GM23338 (cell line): ENCODE results near the gene TARS3. TPM values are rescaled to one million over a fixed set of nuclear protein-coding genes. Genes with fewer than 3 reads are reported as not detected.

Source experiments
- ATAC-seq: fragments of 200-7000 bp; cut with Tn5 transposase; 3 replicates; pipeline ENCODE4 v1.9.1; 2020
- DNase-seq: peaks from one replicate; pipeline ENCODE4 v3.0.0-alpha.2; 2015; ENCODE audit warnings: low spot score
- H2AFZ ChIP-seq: fragments of 200-600 bp; sonication (generic); 2 replicates; pipeline ENCODE4 v1.8.0; 2016; ENCODE audit warnings: antibody characterized with exemption, mild to moderate bottlenecking, moderate library complexity
- H3F3A ChIP-seq: fragments of 200-600 bp; sonication (generic); replicated peaks from 2 replicates; pipeline ENCODE4 v1.8.0; 2017; ENCODE audit warnings: antibody characterized with exemption, mixed run types, low read depth
- H3K27ac ChIP-seq: fragments of 200-600 bp; sonication (generic); 2 replicates; pipeline ENCODE4 v1.6.1; 2016; ENCODE audit warnings: low read depth
- H3K27me3 ChIP-seq: fragments of 200-600 bp; sonication (generic); 2 replicates; pipeline ENCODE4 v1.8.0; 2016; ENCODE audit warnings: mild to moderate bottlenecking, mixed run types, moderate library complexity; ENCODE audit not compliant: insufficient read depth
- H3K36me3 ChIP-seq: fragments of 200-600 bp; sonication (generic); 2 replicates; pipeline ENCODE4 v1.8.0; 2016; ENCODE audit warnings: mild to moderate bottlenecking; ENCODE audit not compliant: insufficient read depth
- H3K4me1 ChIP-seq: fragments of 200-600 bp; sonication (generic); 2 replicates; pipeline ENCODE4 v1.8.0; 2016; ENCODE audit warnings: mild to moderate bottlenecking, moderate library complexity; ENCODE audit not compliant: insufficient read depth
- H3K4me2 ChIP-seq: fragments of 200-600 bp; sonication (generic); 2 replicates; pipeline ENCODE4 v1.7.1; 2017; ENCODE audit warnings: mixed run types
- H3K4me3 ChIP-seq: fragments of 200-600 bp; sonication (generic); 2 replicates; pipeline ENCODE4 v1.6.1; 2016; ENCODE audit warnings: mixed run types
- H3K79me2 ChIP-seq: fragments of 200-600 bp; sonication (generic); replicated peaks from 2 replicates; pipeline ENCODE4 v1.8.0; 2017; ENCODE audit warnings: mild to moderate bottlenecking; ENCODE audit not compliant: insufficient read depth
- H3K9me2 ChIP-seq: fragments of 200-600 bp; sonication (generic); 2 replicates; pipeline ENCODE4 v1.8.0; 2017; ENCODE audit not compliant: insufficient read depth
- H4K20me1 ChIP-seq: fragments of 200-600 bp; sonication (generic); replicated peaks from 2 replicates; pipeline ENCODE4 v1.8.0; 2017; ENCODE audit warnings: mild to moderate bottlenecking; ENCODE audit not compliant: insufficient read depth
- H3K27ac Mint-ChIP-seq: 2 replicates; pipeline ENCODE4 v1.8.0; 2020; ENCODE audit warnings: inconsistent platforms, mild to moderate bottlenecking, moderate library complexity, mixed read lengths
- H3K27me3 Mint-ChIP-seq: 3 replicates; pipeline ENCODE4 v1.8.0; 2022; ENCODE audit warnings: low read depth, mild to moderate bottlenecking, moderate library complexity, mixed read lengths, inconsistent platforms; ENCODE audit not compliant: insufficient read depth, poor library complexity
- H3K36me3 Mint-ChIP-seq: 3 replicates; pipeline ENCODE4 v1.8.0; 2021; ENCODE audit warnings: low read depth, mild to moderate bottlenecking, inconsistent platforms, moderate library complexity, mixed read lengths
- H3K4me1 Mint-ChIP-seq: 3 replicates; pipeline ENCODE4 v1.8.0; 2020; ENCODE audit warnings: mild to moderate bottlenecking, inconsistent platforms, mixed read lengths
- H3K4me3 Mint-ChIP-seq: 3 replicates; pipeline ENCODE4 v1.8.0; 2021; ENCODE audit warnings: moderate library complexity, mild to moderate bottlenecking, inconsistent platforms, mixed read lengths
- H3K9me3 Mint-ChIP-seq: 3 replicates; pipeline ENCODE4 v1.8.0; 2020; ENCODE audit warnings: moderate library complexity, mild to moderate bottlenecking, inconsistent platforms, mixed read lengths
- EZH2 ChIP-seq: fragments of 200-600 bp; sonication (generic); IDR thresholded peaks from one replicate; pipeline ENCODE4 v1.8.0; 2017; ENCODE audit warnings: antibody characterized with exemption, mild to moderate bottlenecking, low read depth; ENCODE audit not compliant: unreplicated experiment
- NANOG ChIP-seq: IDR thresholded peaks from 2 replicates; pipeline ENCODE4 v1.6.1; 2016; ENCODE audit warnings: antibody characterized with exemption, borderline replicate concordance
- POLR2AphosphoS5 ChIP-seq: IDR thresholded peaks from 2 replicates; pipeline ENCODE4 v1.6.1; 2016; ENCODE audit warnings: antibody characterized with exemption, low read depth
- STAT1 ChIP-seq: IDR thresholded peaks from one replicate; pipeline ENCODE4 v1.6.1; 2016; ENCODE audit warnings: antibody characterized with exemption; ENCODE audit not compliant: unreplicated experiment
- ZNF114 ChIP-seq: fragments of 250-450 bp; sonication (Bioruptor Pico); IDR thresholded peaks from 2 replicates; pipeline ENCODE4 v1.5.0; 2020; ENCODE audit warnings: mild to moderate bottlenecking, moderate library complexity
- ZNF331 ChIP-seq: fragments of 250-450 bp; sonication (Bioruptor Pico); IDR thresholded peaks from 2 replicates; pipeline ENCODE4 v1.5.0; 2020; ENCODE audit warnings: low read depth, mild to moderate bottlenecking, moderate library complexity
- polyA plus RNA-seq: library from polyadenylated mRNA; unstranded; fragments of >200 nt; fragmentation: Nextera tagmentation; extraction: Ambion mirVana; gene quantifications from 2 replicates; pipeline ENCODE4 v1.2.1, GENCODE V29; 2016
- total RNA-seq: library from RNA; depleted of rRNA; stranded (reverse); fragments of >200 nt; shearing (Covaris generic); gene quantifications from 2 replicates; pipeline ENCODE4 v1.2.3, GENCODE V29; 2014
- TF ChIP-seq, protein P1 (sequence below), 2 experiments: fragments of 200-600 bp in 1 of 2; sonication (generic) in 1 of 2; conservative IDR thresholded peaks; 2 replicates each; pipeline versions ENCODE4 v1.5.1 to v1.6.1; 2016 to 2017; ENCODE audit warnings: antibody characterized with exemption in 2 of 2, low read depth in 2 of 2, mild to moderate bottlenecking in 2 of 2, moderate library complexity in 1 of 2
- TF ChIP-seq, protein P2 (sequence below): fragments of 250-450 bp; sonication (Bioruptor Pico); IDR thresholded peaks from 2 replicates; pipeline ENCODE4 v1.5.0; 2020; ENCODE audit warnings: mild to moderate bottlenecking, moderate library complexity

Gene TARS3
- total and polyA plus RNA-seq, 2 experiments from 2014 or later, result 13.0 to 15.4 TPM

GRCh38 chr15:101625980-101626379 is 98.3 kb downstream of the TARS3 start (continued):
- TF ChIP-seq, protein P1, sequence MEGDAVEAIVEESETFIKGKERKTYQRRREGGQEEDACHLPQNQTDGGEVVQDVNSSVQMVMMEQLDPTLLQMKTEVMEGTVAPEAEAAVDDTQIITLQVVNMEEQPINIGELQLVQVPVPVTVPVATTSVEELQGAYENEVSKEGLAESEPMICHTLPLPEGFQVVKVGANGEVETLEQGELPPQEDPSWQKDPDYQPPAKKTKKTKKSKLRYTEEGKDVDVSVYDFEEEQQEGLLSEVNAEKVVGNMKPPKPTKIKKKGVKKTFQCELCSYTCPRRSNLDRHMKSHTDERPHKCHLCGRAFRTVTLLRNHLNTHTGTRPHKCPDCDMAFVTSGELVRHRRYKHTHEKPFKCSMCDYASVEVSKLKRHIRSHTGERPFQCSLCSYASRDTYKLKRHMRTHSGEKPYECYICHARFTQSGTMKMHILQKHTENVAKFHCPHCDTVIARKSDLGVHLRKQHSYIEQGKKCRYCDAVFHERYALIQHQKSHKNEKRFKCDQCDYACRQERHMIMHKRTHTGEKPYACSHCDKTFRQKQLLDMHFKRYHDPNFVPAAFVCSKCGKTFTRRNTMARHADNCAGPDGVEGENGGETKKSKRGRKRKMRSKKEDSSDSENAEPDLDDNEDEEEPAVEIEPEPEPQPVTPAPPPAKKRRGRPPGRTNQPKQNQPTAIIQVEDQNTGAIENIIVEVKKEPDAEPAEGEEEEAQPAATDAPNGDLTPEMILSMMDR (conservative IDR thresholded peaks at IDR 0.05; ENCODE audit: low read depth in 2 of 2), result no peak

DNA sequence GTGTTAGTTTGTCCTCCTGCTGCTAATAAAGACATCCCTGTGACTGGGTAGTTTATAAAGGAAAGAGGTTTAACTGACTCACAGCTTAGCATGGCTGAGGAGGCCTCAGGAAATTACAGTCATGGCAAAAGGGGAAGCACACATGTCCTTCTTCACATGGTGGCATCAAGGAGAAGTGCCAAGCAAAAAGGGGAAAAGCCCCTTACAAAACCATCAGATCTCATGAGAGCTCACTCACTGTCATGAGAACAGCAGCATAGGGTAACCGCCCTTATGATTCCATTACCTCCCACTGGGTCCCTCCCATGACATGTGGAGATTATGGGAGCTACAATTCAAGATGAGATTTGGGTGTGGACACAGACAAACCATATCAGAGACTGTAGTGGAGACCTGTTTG is 99.1 kb downstream of the TARS3 start:
- no peak for TF ChIP-seq STAT1
- no peak for TF ChIP-seq ZNF331 (CRISPR knock-in tag)
- TF ChIP-seq ZNF114 (CRISPR knock-in tag), result no peak
- TF ChIP-seq, protein P2, sequence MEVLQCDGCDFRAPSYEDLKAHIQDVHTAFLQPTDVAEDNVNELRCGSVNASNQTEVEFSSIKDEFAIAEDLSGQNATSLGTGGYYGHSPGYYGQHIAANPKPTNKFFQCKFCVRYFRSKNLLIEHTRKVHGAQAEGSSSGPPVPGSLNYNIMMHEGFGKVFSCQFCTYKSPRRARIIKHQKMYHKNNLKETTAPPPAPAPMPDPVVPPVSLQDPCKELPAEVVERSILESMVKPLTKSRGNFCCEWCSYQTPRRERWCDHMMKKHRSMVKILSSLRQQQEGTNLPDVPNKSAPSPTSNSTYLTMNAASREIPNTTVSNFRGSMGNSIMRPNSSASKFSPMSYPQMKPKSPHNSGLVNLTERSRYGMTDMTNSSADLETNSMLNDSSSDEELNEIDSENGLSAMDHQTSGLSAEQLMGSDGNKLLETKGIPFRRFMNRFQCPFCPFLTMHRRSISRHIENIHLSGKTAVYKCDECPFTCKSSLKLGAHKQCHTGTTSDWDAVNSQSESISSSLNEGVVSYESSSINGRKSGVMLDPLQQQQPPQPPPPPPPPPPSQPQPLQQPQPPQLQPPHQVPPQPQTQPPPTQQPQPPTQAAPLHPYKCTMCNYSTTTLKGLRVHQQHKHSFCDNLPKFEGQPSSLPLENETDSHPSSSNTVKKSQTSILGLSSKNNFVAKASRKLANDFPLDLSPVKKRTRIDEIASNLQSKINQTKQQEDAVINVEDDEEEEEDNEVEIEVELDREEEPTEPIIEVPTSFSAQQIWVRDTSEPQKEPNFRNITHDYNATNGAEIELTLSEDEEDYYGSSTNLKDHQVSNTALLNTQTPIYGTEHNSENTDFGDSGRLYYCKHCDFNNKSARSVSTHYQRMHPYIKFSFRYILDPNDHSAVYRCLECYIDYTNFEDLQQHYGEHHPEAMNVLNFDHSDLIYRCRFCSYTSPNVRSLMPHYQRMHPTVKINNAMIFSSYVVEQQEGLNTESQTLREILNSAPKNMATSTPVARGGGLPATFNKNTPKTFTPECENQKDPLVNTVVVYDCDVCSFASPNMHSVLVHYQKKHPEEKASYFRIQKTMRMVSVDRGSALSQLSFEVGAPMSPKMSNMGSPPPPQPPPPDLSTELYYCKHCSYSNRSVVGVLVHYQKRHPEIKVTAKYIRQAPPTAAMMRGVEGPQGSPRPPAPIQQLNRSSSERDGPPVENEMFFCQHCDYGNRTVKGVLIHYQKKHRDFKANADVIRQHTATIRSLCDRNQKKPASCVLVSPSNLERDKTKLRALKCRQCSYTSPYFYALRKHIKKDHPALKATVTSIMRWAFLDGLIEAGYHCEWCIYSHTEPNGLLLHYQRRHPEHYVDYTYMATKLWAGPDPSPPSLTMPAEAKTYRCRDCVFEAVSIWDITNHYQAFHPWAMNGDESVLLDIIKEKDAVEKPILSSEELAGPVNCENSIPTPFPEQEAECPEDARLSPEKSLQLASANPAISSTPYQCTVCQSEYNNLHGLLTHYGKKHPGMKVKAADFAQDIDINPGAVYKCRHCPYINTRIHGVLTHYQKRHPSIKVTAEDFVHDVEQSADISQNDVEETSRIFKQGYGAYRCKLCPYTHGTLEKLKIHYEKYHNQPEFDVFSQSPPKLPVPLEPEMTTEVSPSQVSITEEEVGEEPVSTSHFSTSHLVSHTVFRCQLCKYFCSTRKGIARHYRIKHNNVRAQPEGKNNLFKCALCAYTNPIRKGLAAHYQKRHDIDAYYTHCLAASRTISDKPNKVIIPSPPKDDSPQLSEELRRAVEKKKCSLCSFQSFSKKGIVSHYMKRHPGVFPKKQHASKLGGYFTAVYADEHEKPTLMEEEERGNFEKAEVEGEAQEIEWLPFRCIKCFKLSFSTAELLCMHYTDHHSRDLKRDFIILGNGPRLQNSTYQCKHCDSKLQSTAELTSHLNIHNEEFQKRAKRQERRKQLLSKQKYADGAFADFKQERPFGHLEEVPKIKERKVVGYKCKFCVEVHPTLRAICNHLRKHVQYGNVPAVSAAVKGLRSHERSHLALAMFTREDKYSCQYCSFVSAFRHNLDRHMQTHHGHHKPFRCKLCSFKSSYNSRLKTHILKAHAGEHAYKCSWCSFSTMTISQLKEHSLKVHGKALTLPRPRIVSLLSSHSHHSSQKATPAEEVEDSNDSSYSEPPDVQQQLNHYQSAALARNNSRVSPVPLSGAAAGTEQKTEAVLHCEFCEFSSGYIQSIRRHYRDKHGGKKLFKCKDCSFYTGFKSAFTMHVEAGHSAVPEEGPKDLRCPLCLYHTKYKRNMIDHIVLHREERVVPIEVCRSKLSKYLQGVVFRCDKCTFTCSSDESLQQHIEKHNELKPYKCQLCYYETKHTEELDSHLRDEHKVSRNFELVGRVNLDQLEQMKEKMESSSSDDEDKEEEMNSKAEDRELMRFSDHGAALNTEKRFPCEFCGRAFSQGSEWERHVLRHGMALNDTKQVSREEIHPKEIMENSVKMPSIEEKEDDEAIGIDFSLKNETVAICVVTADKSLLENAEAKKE, result no peak
- TF ChIP-seq, protein P1 (conservative IDR thresholded peaks at IDR 0.05; ENCODE audit: low read depth in 2 of 2), result no peak
- no peak for TF ChIP-seq POLR2AphosphoS5
- no peak for TF ChIP-seq EZH2
- TF ChIP-seq NANOG, result no peak

More for the DNA sequence above, 99.1 kb downstream of the TARS3 start:
- no peak for ATAC-seq
- H2AFZ ChIP-seq, result no peak overlapping the region
- Mint-ChIP-seq H3K4me1 (peaks cover 9% of the 10 kb centered on the region), H3K36me3 (peaks cover 22% of the 10 kb centered on the region), H3K27ac (no peak overlapping the region), H3K9me3 (peaks cover 21% of the 10 kb centered on the region), H3K27me3 (no peaks in the 10 kb centered on the region), H3K4me3 (no peak overlapping the region)
- no peak overlapping the region for H3K4me2 ChIP-seq
- H3K27me3 ChIP-seq, result no peaks in the 10 kb centered on the region
- no peaks in the 10 kb centered on the region for H3K36me3 ChIP-seq
- H3K4me3 ChIP-seq, result no peak overlapping the region
- H3F3A ChIP-seq, result no peaks in the 10 kb centered on the region
- no peak for DNase-seq
- H4K20me1 ChIP-seq, result no peaks in the 10 kb centered on the region
- H3K27ac ChIP-seq, result no peak overlapping the region
- no peaks in the 10 kb centered on the region; the same call in none of the 2 replicates for H3K4me1 ChIP-seq
- no peaks in the 10 kb centered on the region for H3K79me2 ChIP-seq
- no peaks in the 10 kb centered on the region for H3K9me2 ChIP-seq
